Panc1 (cell line): ENCODE measurements around the gene ODF4. TPM values are rescaled to one million over a fixed set of nuclear protein-coding genes. Genes with fewer than 3 reads are reported as not detected.

ENCODE experiments used
- ATAC-seq: fragments of 200-7000 bp; cut with Tn5 transposase; 2 replicates; pipeline ENCODE4 v1.9.1; 2020; ENCODE audit warnings: mild to moderate bottlenecking, moderate library complexity
- BruUV-seq: library from RNA; stranded (reverse); fragments of 400-500 nt; replicated peaks from 2 replicates; lab custom pipeline; 2021; lab: Mats Ljungman, UMichigan
- CTCF ChIA-PET: fragments of 300-600 bp; sonication (Branson Sonifier 250); formaldehyde crosslinking; loops from one replicate; lab custom pipeline; 2022; ENCODE audit warnings: antibody characterized with exemption; lab: Charles Lee
- POLR2A ChIA-PET: fragments of 300-600 bp; sonication (Branson Sonifier 250); formaldehyde crosslinking; loops from one replicate; lab custom pipeline; 2022; ENCODE audit warnings: antibody characterized with exemption; lab: Charles Lee
- DNase-seq: peaks from one replicate; pipeline ENCODE4 v3.0.0-alpha.2; 2010; ENCODE audit warnings: low read depth, low spot score
- H3K27ac ChIP-seq: 2 replicates; pipeline ENCODE4 v1.5.1; 2011; ENCODE audit warnings: mild to moderate bottlenecking, low read length, inconsistent platforms
- H3K27me3 ChIP-seq: fragments of 200-500 bp; sonication (Bioruptor generic); 2 replicates; pipeline ENCODE4 v1.6.0; 2014; ENCODE audit warnings: low read length, inconsistent platforms; ENCODE audit not compliant: control insufficient read depth, insufficient read depth
- H3K36me3 ChIP-seq: fragments of 200-500 bp; sonication (Bioruptor generic); 2 replicates; pipeline ENCODE4 v1.5.1; 2014; ENCODE audit warnings: inconsistent platforms, mild to moderate bottlenecking, low read length, moderate library complexity; ENCODE audit not compliant: control insufficient read depth, insufficient read depth
- H3K4me1 ChIP-seq: 2 replicates; pipeline ENCODE4 v1.5.1; 2011; ENCODE audit warnings: inconsistent platforms, mild to moderate bottlenecking, low read length, moderate library complexity; ENCODE audit not compliant: control insufficient read depth, insufficient read depth
- H3K4me3 ChIP-seq, 2 experiments: 2 replicates each; pipeline ENCODE4 v1.5.1; 2011 to 2012; ENCODE audit warnings: low read depth in 2 of 2, low read length in 2 of 2, mild to moderate bottlenecking in 2 of 2, inconsistent platforms in 1 of 2, moderate library complexity in 1 of 2
- H3K9me3 ChIP-seq: fragments of 200-500 bp; sonication (Bioruptor generic); 2 replicates; pipeline ENCODE4 v1.5.1; 2014; ENCODE audit warnings: low read depth, mild to moderate bottlenecking, inconsistent platforms, low read length, moderate library complexity; ENCODE audit not compliant: control insufficient read depth, insufficient read depth
- CTCF ChIP-seq: fragments of 450-650 bp; IDR thresholded peaks from 2 replicates; pipeline ENCODE4 v1.5.1; 2017; ENCODE audit warnings: mild to moderate bottlenecking
- POLR2AphosphoS5 ChIP-seq: IDR thresholded peaks from 2 replicates; pipeline ENCODE4 v1.6.1; 2012; ENCODE audit warnings: mild to moderate bottlenecking, low read depth, low read length, moderate library complexity
- REST ChIP-seq, 2 experiments: IDR thresholded peaks; 2 replicates each; pipeline ENCODE4 v1.6.1; 2011 to 2012; ENCODE audit warnings: low read depth in 2 of 2, control low read depth in 1 of 2, low read length in 1 of 2, mild to moderate bottlenecking in 1 of 2, moderate library complexity in 1 of 2; ENCODE audit not compliant: insufficient read depth in 1 of 2
- SIN3A ChIP-seq: IDR thresholded peaks from 2 replicates; pipeline ENCODE4 v1.6.1; 2012; ENCODE audit warnings: low read depth, mild to moderate bottlenecking, low read length, moderate library complexity, borderline replicate concordance; ENCODE audit not compliant: insufficient read depth
- TCF7L2 ChIP-seq: IDR thresholded peaks from 2 replicates; pipeline ENCODE4 v1.6.1; 2011; ENCODE audit warnings: mild to moderate bottlenecking, low read depth, low read length, inconsistent platforms
- in situ Hi-C: cut with HindIII; loops from 2 replicates; pipeline ENCODE4 v1.10.0; 2016; ENCODE audit warnings: low sequenced_read_pairs, low pct_unique_long_range_greater_than_20kb
- intact Hi-C: fragments of 100-400 bp; cut with micrococcal nuclease; formaldehyde crosslinking; loops from one replicate; pipeline ENCODE4 v1.10.0; 2022; ENCODE audit not compliant: unreplicated experiment
- total RNA-seq: library from RNA; stranded (reverse); gene quantifications from one replicate; pipeline ENCODE4 v1.2.1, GENCODE V29; 2021; ENCODE audit not compliant: unreplicated experiment

ODF4 gene
- total RNA-seq, 1 experiment from 2014 or later, result not detected

- ATAC-seq (peak; percentile 67), DNase-seq (no peak)
- H3K36me3 ChIP-seq, result no peaks in the 10 kb centered on the region
- no peaks in the 10 kb centered on the region for H3K27me3 ChIP-seq
- intact Hi-C loops (no loop called here), in situ Hi-C loops (no loop called here)
- 0 out of 4 replicates have a peak overlapping the region, but pooled peaks of 1 of the 2 experiments have one; percentile 8 for H3K4me3 ChIP-seq
- ChIA-PET POLR2A (interaction anchor here (0.6 kb wide), 2 partner anchors 43 to 49 kb away, joined by 5 to 6 read pairs; no protein-coding TSS in a partner anchor), CTCF (no interaction called here)
- H3K4me1 ChIP-seq, result no peaks in the 10 kb centered on the region
- BruUV-seq, result no TSS peak
- no peaks in the 10 kb centered on the region for H3K9me3 ChIP-seq
- no peak overlapping the region for H3K27ac ChIP-seq
- no peak for TF ChIP-seq REST (IDR thresholded peaks at IDR 0.05; ENCODE audit: insufficient read depth in 1 of 2, low read depth in 2 of 2, low read length in 1 of 2)
- TF ChIP-seq SIN3A, result no peak
Observed at GRCh38 chr17:8326511-8327302, 12.9 kb upstream of the ODF4 start.

- Histone ChIP-seq H3K4me3 (no peak overlapping the region), H3K27me3 (no peaks in the 10 kb centered on the region; the same call in 1 of the 2 replicates), H3K36me3 (no peaks in the 10 kb centered on the region), H3K4me1 (no peaks in the 10 kb centered on the region), H3K27ac (no peak overlapping the region), H3K9me3 (no peaks in the 10 kb centered on the region)
- ATAC-seq, result no peak
- DNase-seq, result no peak
- no TSS peak for BruUV-seq
- ChIA-PET POLR2A (no interaction called here), CTCF (no interaction called here)
- intact Hi-C loops (no loop called here), in situ Hi-C loops (no loop called here)
- no peak for TF ChIP-seq TCF7L2
- TF ChIP-seq CTCF, result no peak
- no peak for TF ChIP-seq POLR2AphosphoS5
Observed at GRCh38 chr17:8327303-8327649, 12.4 kb upstream of the ODF4 start.

GRCh38 chr17:8332128-8332527, 7.5 kb upstream of the ODF4 start:
- Histone ChIP-seq H3K4me1 (no peaks in the 10 kb centered on the region), H3K27me3 (no peaks in the 10 kb centered on the region; the same call in 1 of the 2 replicates), H3K27ac (no peak overlapping the region), H3K4me3 (no peak overlapping the region), H3K9me3 (no peaks in the 10 kb centered on the region), H3K36me3 (no peaks in the 10 kb centered on the region)
- TF ChIP-seq REST (IDR thresholded peaks at IDR 0.05; ENCODE audit: insufficient read depth in 1 of 2, low read depth in 2 of 2, low read length in 1 of 2), result no peak
- ChIA-PET POLR2A (no interaction called here), CTCF (no interaction called here)
- DNase-seq, result no peak
- in situ Hi-C loops (no loop called here), intact Hi-C loops (no loop called here)
- no peak for ATAC-seq
- no TSS peak for BruUV-seq
